Spinal cord (tissue), 10 donors: ENCODE measurements around the gene FAM149A. TPM values are rescaled to one million over a fixed set of nuclear protein-coding genes. Genes with fewer than 3 reads are reported as not detected.
A peak's percentile ranks its signal among the peaks of the same experiment; 100 is the strongest.

Source experiments
- DNase-seq, 6 donors: peaks; one replicate each; pipeline versions ENCODE4 v3.0.0 to v3.0.0-alpha.2; 2013 to 2015; ENCODE audit warnings: low spot score in 6 of 6, low read depth in 4 of 6
- H3K27ac ChIP-seq: one replicate; pipeline ENCODE4 v1.5.1; 2013; ENCODE audit warnings: low read depth, low read length, control low read depth
- H3K27me3 ChIP-seq: one replicate; pipeline ENCODE4 v1.6.1; 2013; ENCODE audit warnings: low read length; ENCODE audit not compliant: control insufficient read depth, insufficient read depth
- H3K36me3 ChIP-seq: one replicate; pipeline ENCODE4 v1.6.1; 2013; ENCODE audit warnings: low read length; ENCODE audit not compliant: control insufficient read depth, insufficient read depth
- H3K4me1 ChIP-seq: one replicate; pipeline ENCODE4 v1.6.1; 2013; ENCODE audit warnings: low read length; ENCODE audit not compliant: control insufficient read depth, insufficient read depth
- H3K4me3 ChIP-seq: one replicate; pipeline ENCODE4 v1.5.1; 2013; ENCODE audit warnings: low read depth, low read length, control low read depth
- H3K9me3 ChIP-seq: one replicate; pipeline ENCODE4 v1.6.1; 2013; ENCODE audit warnings: low read length; ENCODE audit not compliant: control insufficient read depth, insufficient read depth
- WGBS: methylation state at CpG from one replicate; pipeline ENCODE4 v1.1.5; 2013; ENCODE audit warnings: missing lambda C conversion rate; ENCODE audit not compliant: insufficient coverage; 5-methylcytosine and 5-hydroxymethylcytosine counted together
- long read RNA-seq, 4 donors: transcript quantifications; one replicate each; lab custom pipeline, GENCODE V29; 2026
- polyA plus RNA-seq, 2 donors: library from polyadenylated mRNA; unstranded; fragments of 120-200 nt; gene quantifications; one replicate each; pipeline ENCODE4 v1.2.1, GENCODE V29; 2013; ENCODE audit not compliant: insufficient read length in 2 of 2
- total RNA-seq, 2 donors: library from RNA; depleted of rRNA in 1 of 2; stranded (reverse); fragments of 120-200 nt in 1 of 2; fragments of >200 nt in 1 of 2; gene quantifications; one replicate each; pipeline versions ENCODE4 v1.2.3 to v1.2.4, GENCODE V29; 2013 to 2014
- donor health status: healthy.

Gene FAM149A
- 10 to 100 TPM; 20.4 to 23.9 TPM for total RNA-seq
- polyA plus RNA-seq = 10 to 100 TPM; 30.2 to 37.8 TPM
- long read RNA-seq, donor 1, partial matches to known transcripts = 0 of 3 reads
- long read RNA-seq, donor 1, other reads (novel, unspliced or antisense) = 0 of 3 reads
- long read RNA-seq, donor 2, partial matches to known transcripts = 0 of 1 reads
- long read RNA-seq, donor 2, other reads (novel, unspliced or antisense) = 0 of 1 reads
- long read RNA-seq, donor 3, partial matches to known transcripts = 0 of 1 reads
- long read RNA-seq, donor 3, other reads (novel, unspliced or antisense) = 0 of 1 reads
- long read RNA-seq, donor 4, partial matches to known transcripts = 0 of 2 reads
- long read RNA-seq, donor 4, other reads (novel, unspliced or antisense) = 0 of 2 reads

GRCh38 chr4:186104114-186104889, at the start of gene FAM149A:
Gene FAM149A (plus strand): TSS chr4:186104704.
- Histone ChIP-seq H3K4me3 (peak within 1 kb of the TSS; percentile 17), H3K36me3 (no peaks in the 10 kb centered on the region), H3K4me1 (peaks cover 12% of the 10 kb centered on the region), H3K27me3 (peaks cover 11% of the 10 kb centered on the region), H3K27ac (no peak within 1 kb of the TSS), H3K9me3 (no peaks in the 10 kb centered on the region)
- peak in 2 of 6 donors; percentile 42 to 71 for DNase-seq
- under 1% methylated on average over 46 of the region's 57 CpGs for WGBS

GRCh38 chr4:186058253-186058979, 46.1 kb upstream of the FAM149A start:
- DNase-seq = no peak
- no peaks in the 10 kb centered on the region for H3K36me3 ChIP-seq
- no peak overlapping the region for H3K4me3 ChIP-seq
- WGBS = 88% methylated on average over 4 of the region's 6 CpGs
- H3K4me1 ChIP-seq = no peaks in the 10 kb centered on the region
- no peak overlapping the region for H3K27ac ChIP-seq
- H3K9me3 ChIP-seq = no peaks in the 10 kb centered on the region
- no peaks in the 10 kb centered on the region for H3K27me3 ChIP-seq

DNA sequence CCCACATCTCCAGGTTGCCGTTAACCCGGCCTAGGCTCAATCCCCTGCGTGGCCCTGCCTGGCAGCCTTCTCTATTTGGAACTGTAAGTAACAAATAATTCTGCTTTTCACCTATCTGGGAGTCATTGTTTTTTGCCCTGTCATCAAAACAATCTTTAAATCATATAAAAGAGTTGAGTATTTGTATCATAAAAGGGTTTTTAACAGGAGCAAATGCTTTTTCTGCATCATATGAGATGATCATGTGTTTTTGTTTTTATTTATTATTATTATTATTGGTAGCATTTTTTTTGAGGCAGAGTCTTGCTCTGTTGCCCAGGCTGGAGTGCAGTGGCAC, 45.6 kb upstream of the FAM149A start:
- no peak for DNase-seq
- Histone ChIP-seq H3K9me3 (no peaks in the 10 kb centered on the region), H3K4me1 (no peaks in the 10 kb centered on the region), H3K36me3 (no peaks in the 10 kb centered on the region), H3K4me3 (no peak overlapping the region), H3K27ac (no peak overlapping the region), H3K27me3 (no peaks in the 10 kb centered on the region)
- 100% methylated on average over 2 of the region's 3 CpGs for WGBS

- Histone ChIP-seq H3K36me3 (no peaks in the 10 kb centered on the region), H3K27ac (no peak overlapping the region), H3K4me3 (no peak overlapping the region), H3K9me3 (no peaks in the 10 kb centered on the region), H3K4me1 (no peaks in the 10 kb centered on the region), H3K27me3 (no peaks in the 10 kb centered on the region)
- no CpG with 5 or more reads among the region's 4 CpGs for WGBS
- no peak for DNase-seq
Measured at GRCh38 chr4:186061921-186062320, 42.6 kb upstream of the FAM149A start.

- Histone ChIP-seq H3K4me3 (no peak overlapping the region), H3K27me3 (no peaks in the 10 kb centered on the region), H3K27ac (no peak overlapping the region), H3K4me1 (no peaks in the 10 kb centered on the region), H3K9me3 (no peaks in the 10 kb centered on the region), H3K36me3 (no peaks in the 10 kb centered on the region)
- 64% methylated on average over 5 of the region's 9 CpGs for WGBS
- peak in 2 of 6 donors; percentile 60 to 70 for DNase-seq
Measured at GRCh38 chr4:186067757-186068385, 36.6 kb upstream of the FAM149A start.

GRCh38 chr4:186068581-186069348, 35.7 kb upstream of the FAM149A start, which contains the start of gene TLR3:
Gene TLR3 (plus strand): TSS chr4:186069156. CDS start chr4:186076620, 7,464 bp downstream.
- WGBS = 40% methylated on average over 6 of the region's 12 CpGs
- Histone ChIP-seq H3K9me3 (no peaks in the 10 kb centered on the region), H3K36me3 (no peaks in the 10 kb centered on the region), H3K4me1 (no peaks in the 10 kb centered on the region), H3K27ac (peak within 1 kb of the TSS; percentile 64), H3K4me3 (peak within 1 kb of the TSS; percentile 59), H3K27me3 (no peaks in the 10 kb centered on the region)
- peak in 1 of 6 donors; percentile 41 for DNase-seq

DNA sequence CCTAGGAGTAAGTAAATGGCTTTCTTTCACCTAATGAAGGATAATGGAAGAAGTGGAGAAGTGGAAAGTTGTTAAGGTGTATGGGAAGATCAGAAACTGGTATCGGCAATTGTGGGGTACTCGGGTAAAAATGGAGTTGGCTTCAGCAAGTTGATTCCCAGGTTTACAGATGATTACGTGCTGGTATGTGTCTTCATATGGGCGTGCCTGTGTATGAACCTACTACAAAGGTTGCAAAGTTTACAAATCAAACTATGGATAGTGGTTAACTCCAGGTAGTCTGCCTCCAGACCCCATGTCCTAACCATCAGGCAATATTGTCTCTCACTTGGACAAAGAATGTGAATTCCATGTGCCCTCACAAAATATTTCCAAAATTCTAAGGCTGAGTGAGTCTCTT, 34.8 kb upstream of the FAM149A start:
- Histone ChIP-seq H3K27me3 (no peaks in the 10 kb centered on the region), H3K36me3 (no peaks in the 10 kb centered on the region), H3K4me3 (no peak overlapping the region), H3K4me1 (no peaks in the 10 kb centered on the region), H3K9me3 (no peaks in the 10 kb centered on the region), H3K27ac (no peak overlapping the region)
- DNase-seq = no peak
- WGBS = 94% methylated on average over 4 of the region's 4 CpGs

GRCh38 chr4:186072516-186072915, 32.0 kb upstream of the FAM149A start:
- Histone ChIP-seq H3K4me3 (no peak overlapping the region), H3K36me3 (no peaks in the 10 kb centered on the region), H3K4me1 (no peaks in the 10 kb centered on the region), H3K27ac (no peak overlapping the region), H3K9me3 (no peaks in the 10 kb centered on the region), H3K27me3 (no peaks in the 10 kb centered on the region)
- 92% methylated on average over 6 of the region's 10 CpGs for WGBS
- no peak for DNase-seq

DNA sequence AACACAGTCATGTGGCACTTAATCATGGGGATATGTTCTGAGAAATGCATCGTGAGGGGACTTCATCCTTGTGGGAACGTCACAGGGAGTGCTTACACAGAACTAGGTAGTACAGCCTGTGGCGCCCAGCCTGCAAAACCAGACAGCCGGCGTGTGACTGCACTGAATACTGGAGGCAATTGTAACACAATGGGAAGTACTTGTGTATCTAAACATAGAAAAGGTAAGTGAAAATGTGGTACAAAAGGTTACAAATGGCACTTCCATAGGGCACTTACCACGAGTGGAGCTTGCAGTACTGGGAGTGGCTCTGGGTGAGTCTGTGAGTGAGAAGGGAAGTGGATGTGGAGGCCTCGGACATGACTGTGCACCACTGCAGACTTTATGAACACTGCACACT, 30.3 kb upstream of the FAM149A start:
- no peaks in the 10 kb centered on the region for H3K36me3 ChIP-seq
- no peaks in the 10 kb centered on the region for H3K4me1 ChIP-seq
- no peak for DNase-seq
- H3K27me3 ChIP-seq = no peaks in the 10 kb centered on the region
- H3K4me3 ChIP-seq = no peak overlapping the region
- H3K9me3 ChIP-seq = no peaks in the 10 kb centered on the region
- 82% methylated on average over 6 of the region's 7 CpGs for WGBS
- no peak overlapping the region for H3K27ac ChIP-seq
